Measurements from ENCODE around the gene PWP1. TPM values are rescaled to one million over a fixed set of nuclear protein-coding genes. Genes with fewer than 3 reads are reported as not detected.
A peak's percentile ranks its signal among the peaks of the same experiment; 100 is the strongest.

PWP1 gene
- polyA plus RNA-seq (ENCODE audit: insufficient read length), result 62.0 TPM
- long read RNA-seq, donor 1, transcript PWP1-201 (15 exons, 2,621 nt), result major isoform, 11 of 11 reads
- long read RNA-seq, donor 1, partial matches to known transcripts, result 0 of 11 reads
- long read RNA-seq, donor 1, other reads (novel, unspliced or antisense), result 0 of 11 reads
- long read RNA-seq, donor 2, transcript PWP1-201 (15 exons, 2,621 nt), result major isoform, 11 of 18 reads
- long read RNA-seq, donor 2, partial matches to known transcripts, result 6 of 18 reads
- long read RNA-seq, donor 2, other reads (novel, unspliced or antisense), result 0 of 18 reads
- long read RNA-seq, donor 3, transcript PWP1-201 (15 exons, 2,621 nt), result major isoform, 5 of 26 reads
- long read RNA-seq, donor 3, partial matches to known transcripts, result 21 of 26 reads
- long read RNA-seq, donor 3, other reads (novel, unspliced or antisense), result 0 of 26 reads
- long read RNA-seq, donor 4, partial matches to known transcripts, result 0 of 1 reads
- long read RNA-seq, donor 4, other reads (novel, unspliced or antisense), result 0 of 1 reads
- long read RNA-seq, donor 5, transcript PWP1-201 (15 exons, 2,621 nt), result major isoform, 35 of 48 reads
- long read RNA-seq, donor 5, partial matches to known transcripts, result 13 of 48 reads
- long read RNA-seq, donor 5, other reads (novel, unspliced or antisense), result 0 of 48 reads
- long read RNA-seq, donor 6, transcript PWP1-201 (15 exons, 2,621 nt), result major isoform, 12 of 12 reads
- long read RNA-seq, donor 6, partial matches to known transcripts, result 0 of 12 reads
- long read RNA-seq, donor 6, other reads (novel, unspliced or antisense), result 0 of 12 reads
- long read RNA-seq, donor 7, transcript PWP1-201 (15 exons, 2,621 nt), result major isoform, 19 of 61 reads
- long read RNA-seq, donor 7, partial matches to known transcripts, result 39 of 61 reads
- long read RNA-seq, donor 7, other reads (novel, unspliced or antisense), result 0 of 61 reads
- long read RNA-seq, donor 8, partial matches to known transcripts, result 0 of 4 reads
- long read RNA-seq, donor 8, other reads (novel, unspliced or antisense), result 0 of 4 reads

GRCh38 chr12:107685360-107686248, at the start of gene PWP1:
Gene PWP1, plus strand, starts transcription at chr12:107685799. Its CDS starts 101 bp downstream, at chr12:107685900.
- DNase-seq, result peak; percentile 97

- no peak for DNase-seq
Observed at GRCh38 chr12:107641154-107641553, 44.4 kb upstream of the PWP1 start.

GRCh38 chr12:107642240-107642639, 43.4 kb upstream of the PWP1 start:
- DNase-seq, result no peak

GRCh38 chr12:107645630-107646333, 39.8 kb upstream of the PWP1 start:
- peak; percentile 22 for DNase-seq

GRCh38 chr12:107646436-107646835, 39.2 kb upstream of the PWP1 start:
- no peak for DNase-seq

GRCh38 chr12:107649661-107650061, 35.9 kb upstream of the PWP1 start:
- DNase-seq, result peak; percentile 24

- no peak for DNase-seq
Observed at GRCh38 chr12:107650977-107651376, 34.6 kb upstream of the PWP1 start.

GRCh38 chr12:107651571-107652449, 33.8 kb upstream of the PWP1 start:
- no peak for DNase-seq

GRCh38 chr12:107653519-107653918, 32.1 kb upstream of the PWP1 start:
- DNase-seq, result no peak

GRCh38 chr12:107654873-107655272, 30.7 kb upstream of the PWP1 start:
- DNase-seq, result no peak

- no peak for DNase-seq
Observed at GRCh38 chr12:107655281-107656065, 30.1 kb upstream of the PWP1 start.

GRCh38 chr12:107656302-107656701, 29.3 kb upstream of the PWP1 start:
- DNase-seq, result no peak

GRCh38 chr12:107657133-107657532, 28.5 kb upstream of the PWP1 start:
- no peak for DNase-seq

GRCh38 chr12:107657621-107658020, 28.0 kb upstream of the PWP1 start:
- no peak for DNase-seq

GRCh38 chr12:107660235-107660634, 25.4 kb upstream of the PWP1 start:
- no peak for DNase-seq

- DNase-seq, result no peak
Observed at GRCh38 chr12:107660861-107661415, 24.7 kb upstream of the PWP1 start.

- no peak for DNase-seq
Observed at GRCh38 chr12:107661830-107662229, 23.8 kb upstream of the PWP1 start.

GRCh38 chr12:107662484-107662883, 23.1 kb upstream of the PWP1 start:
- no peak for DNase-seq

- DNase-seq, result no peak
Observed at GRCh38 chr12:107663277-107663676, 22.3 kb upstream of the PWP1 start.

Measured in left kidney (tissue), 8 donors.